C4-2B (cell line): Measurements from ENCODE around the gene HOXA5.

Experiments
- CTCF ChIP-seq: fragments of 450-650 bp; conservative IDR thresholded peaks from 2 replicates; pipeline ENCODE4 v1.5.1; 2017; ENCODE audit warnings: mild to moderate bottlenecking
- ZFX ChIP-seq: fragments of 450-650 bp; IDR thresholded peaks from 2 replicates; pipeline ENCODE4 v1.6.1; 2017

- no peak for TF ChIP-seq CTCF
- TF ChIP-seq ZFX: no peak
These were observed 33.1 kb downstream of the HOXA5 start for GRCh38 chr7:27110186-27111031.
